Neutrophil (primary cell): ENCODE results near the gene HEATR1.

Source experiments
- H3K27ac ChIP-seq: fragments of 200-600 bp; sonication (generic); 2 replicates; pipeline ENCODE4 v1.5.1; 2016; ENCODE audit warnings: mild to moderate bottlenecking, moderate library complexity
- H3K27me3 ChIP-seq: fragments of 200-600 bp; sonication (generic); 2 replicates; pipeline ENCODE4 v1.6.0; 2016; ENCODE audit warnings: mild to moderate bottlenecking
- H3K36me3 ChIP-seq: fragments of 200-600 bp; sonication (generic); 2 replicates; pipeline ENCODE4 v1.5.1; 2017
- H3K4me1 ChIP-seq, 2 experiments: fragments of 200-600 bp in 1 of 2; sonication (generic) in 1 of 2; 1 replicate in 1 of 2; 2 replicates in 1 of 2; pipeline versions ENCODE4 v1.5.1 to v1.6.1; 2013 to 2016; ENCODE audit warnings: low read depth in 1 of 2, low read length in 1 of 2, mild to moderate bottlenecking in 1 of 2, moderate library complexity in 1 of 2; ENCODE audit not compliant: control insufficient read depth in 1 of 2, insufficient read depth in 1 of 2
- H3K4me3 ChIP-seq, 2 experiments: fragments of 200-600 bp in 1 of 2; sonication (generic) in 1 of 2; 1 replicate in 1 of 2; 2 replicates in 1 of 2; pipeline ENCODE4 v1.5.1; 2013 to 2016; ENCODE audit warnings: low read depth in 1 of 2, low read length in 1 of 2, mild to moderate bottlenecking in 1 of 2, moderate library complexity in 1 of 2
- H3K9me3 ChIP-seq: fragments of 200-600 bp; sonication (generic); 2 replicates; pipeline ENCODE4 v1.5.1; 2016
- CTCF ChIP-seq: fragments of 200-600 bp; sonication (generic); IDR thresholded peaks from 2 replicates; pipeline ENCODE4 v1.5.1; 2016; ENCODE audit warnings: antibody characterized with exemption

HEATR1 gene

DNA sequence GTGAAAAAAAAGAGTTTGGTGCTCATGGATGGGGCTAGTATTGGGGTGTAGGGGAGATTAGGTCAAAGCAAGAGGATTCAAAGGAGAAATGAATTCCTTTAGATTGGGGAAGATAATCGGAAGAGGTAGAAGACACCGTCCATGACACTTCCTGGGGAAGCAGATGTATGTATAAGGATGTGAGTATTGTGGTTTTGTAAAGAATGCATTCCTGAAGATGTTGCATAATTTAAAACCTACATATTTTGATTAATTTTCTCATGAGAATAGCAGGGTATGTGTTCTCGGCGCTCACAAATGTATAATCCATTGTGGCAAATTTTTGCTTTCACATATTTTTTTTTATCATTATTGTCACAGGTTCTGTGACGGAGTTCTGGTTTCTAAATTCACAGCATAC lies 86.0 kb downstream of the HEATR1 start:
- H3K9me3 ChIP-seq: no peaks in the 10 kb centered on the region
- no peak overlapping the region for H3K4me3 ChIP-seq
- no peaks in the 10 kb centered on the region for H3K36me3 ChIP-seq
- H3K27me3 ChIP-seq: no peaks in the 10 kb centered on the region
- H3K4me1 ChIP-seq: peaks cover 2 to 4% of the 10 kb centered on the region in 2 experiments
- H3K27ac ChIP-seq: no peak overlapping the region
- TF ChIP-seq CTCF: no peak

DNA sequence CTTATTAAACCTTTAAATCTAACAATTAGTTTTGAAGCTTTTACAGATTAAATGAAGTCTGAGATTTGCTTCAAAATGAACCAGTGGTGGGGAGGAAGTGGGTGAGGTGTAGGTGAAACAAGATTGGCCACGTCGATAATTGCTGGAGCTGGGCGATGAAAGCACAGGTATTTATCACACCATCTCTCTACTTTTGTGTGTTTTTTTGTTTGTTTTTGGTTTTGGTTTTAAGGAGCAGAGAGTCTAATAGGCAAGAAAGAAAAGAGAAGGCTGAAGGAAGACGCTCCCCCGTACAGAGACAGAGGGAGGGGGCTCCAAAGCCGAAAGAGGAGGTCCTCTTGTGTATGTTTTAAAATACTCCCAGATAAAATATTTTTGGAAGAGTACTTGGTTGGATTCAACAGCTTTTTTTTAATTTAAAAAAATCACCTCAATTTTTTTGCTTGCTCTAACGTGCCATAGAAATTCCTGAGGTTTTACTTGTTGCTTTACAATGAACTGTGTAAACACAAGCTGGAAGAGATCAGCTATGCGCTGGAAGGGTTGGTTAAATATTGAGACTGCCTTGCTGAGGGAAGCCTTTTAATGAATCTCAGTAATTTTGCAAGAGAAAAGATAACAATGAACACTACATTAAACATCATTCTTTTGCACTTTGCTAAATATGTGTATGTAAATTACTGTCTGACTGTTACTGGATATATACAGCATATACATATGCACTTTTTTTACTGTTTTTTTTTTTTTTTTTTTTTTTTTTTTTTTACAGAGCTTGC lies 87.2 kb downstream of the HEATR1 start:
- Histone ChIP-seq H3K36me3 (no peaks in the 10 kb centered on the region), H3K27ac (no peak overlapping the region), H3K9me3 (no peaks in the 10 kb centered on the region), H3K4me1 (no peaks in the 10 kb centered on the region), H3K27me3 (no peaks in the 10 kb centered on the region), H3K4me3 (no peak overlapping the region)
- no peak for TF ChIP-seq CTCF

- H3K36me3 ChIP-seq: no peaks in the 10 kb centered on the region
- H3K9me3 ChIP-seq: no peaks in the 10 kb centered on the region
- no peak overlapping the region for H3K27ac ChIP-seq
- no peaks in the 10 kb centered on the region for H3K27me3 ChIP-seq
- no peak overlapping the region for H3K4me3 ChIP-seq
- no peak for TF ChIP-seq CTCF
- H3K4me1 ChIP-seq: no peaks in the 10 kb centered on the region
These were observed 88.8 kb downstream of the HEATR1 start for GRCh38 chr1:236515443-236515958.

DNA sequence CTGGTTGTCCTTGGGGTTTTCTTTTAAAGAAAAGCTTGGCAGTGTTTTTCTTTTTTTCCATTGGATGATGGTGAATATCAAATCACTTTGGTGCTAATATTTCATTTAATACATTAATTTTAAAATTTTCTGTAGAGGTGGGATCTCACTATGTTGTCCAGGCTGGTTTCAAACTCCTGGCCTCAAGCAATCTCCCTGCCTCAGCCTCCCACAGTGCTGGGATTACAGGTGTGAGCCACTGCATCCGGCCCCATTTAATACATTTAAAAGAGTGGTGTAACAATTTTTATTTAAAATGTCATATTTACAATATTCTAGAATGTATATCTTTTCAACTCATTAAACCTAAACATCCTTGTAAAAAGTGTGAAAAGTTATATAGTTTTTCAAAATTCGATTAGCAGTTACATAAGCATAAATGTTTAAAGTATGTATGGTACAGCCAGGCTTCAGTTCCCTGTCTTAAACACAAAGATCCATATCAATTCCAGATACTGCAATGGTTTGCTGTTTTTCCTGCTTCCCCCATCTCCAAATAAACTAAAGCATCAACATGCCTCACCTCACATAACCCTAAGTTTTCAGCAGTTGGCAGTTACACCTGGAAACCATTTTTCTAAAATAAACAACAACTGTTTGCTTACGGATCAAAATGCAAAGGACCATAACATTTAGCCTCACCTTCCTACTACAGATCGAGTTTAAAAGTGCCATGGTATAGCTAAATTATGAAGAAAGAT lies 89.4 kb downstream of the HEATR1 start:
- Histone ChIP-seq H3K4me3 (no peak overlapping the region), H3K4me1 (no peaks in the 10 kb centered on the region), H3K9me3 (no peaks in the 10 kb centered on the region), H3K27ac (no peak overlapping the region), H3K27me3 (no peaks in the 10 kb centered on the region), H3K36me3 (no peaks in the 10 kb centered on the region)
- TF ChIP-seq CTCF: no peak

DNA sequence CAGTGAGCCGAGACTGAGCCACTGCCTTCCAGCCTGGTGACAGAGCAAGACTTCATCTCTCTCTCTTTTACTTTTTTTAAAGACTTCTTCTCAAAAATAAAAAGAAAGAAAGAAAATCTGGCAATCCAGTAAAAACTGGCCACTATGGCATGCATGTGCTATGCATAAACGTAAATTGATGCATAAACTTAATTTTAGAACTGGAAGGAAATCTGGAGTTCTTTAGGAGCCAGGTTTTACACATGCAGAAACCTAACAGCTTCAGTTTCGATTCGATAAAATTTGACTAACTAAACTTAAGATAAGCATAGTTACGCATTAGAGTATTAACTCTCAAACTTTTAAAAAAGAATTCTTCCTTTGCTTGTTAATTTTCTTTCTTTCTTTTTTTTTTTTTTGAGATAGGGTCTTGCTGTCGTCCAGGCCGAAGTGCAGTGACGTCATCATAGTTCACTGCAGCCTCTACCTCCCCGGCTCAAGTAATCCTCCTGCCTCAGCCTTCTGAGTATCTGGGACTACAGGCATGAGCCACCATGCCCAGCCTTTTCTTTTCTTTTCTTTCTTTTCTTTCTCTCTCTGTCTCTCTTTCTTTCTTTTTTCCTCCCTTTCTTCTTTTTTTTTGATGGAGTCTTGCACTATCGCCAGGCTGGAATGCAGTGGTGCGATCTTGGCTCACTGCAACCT lies 92.4 kb downstream of the HEATR1 start:
- Histone ChIP-seq H3K9me3 (no peaks in the 10 kb centered on the region), H3K27ac (no peak overlapping the region), H3K36me3 (no peaks in the 10 kb centered on the region), H3K4me1 (no peaks in the 10 kb centered on the region), H3K4me3 (no peak overlapping the region), H3K27me3 (no peaks in the 10 kb centered on the region)
- no peak for TF ChIP-seq CTCF
